K562 (cell line): ENCODE data around the gene TBX19.

Experiments used
- ARHGAP35 ChIP-seq: fragments of 450-650 bp; IDR thresholded peaks from 2 replicates; pipeline ENCODE4 v1.6.1; 2018; ENCODE audit not compliant: partially characterized antibody
- HIVEP1 ChIP-seq: fragments of 250-450 bp; sonication (Bioruptor Pico); IDR thresholded peaks from 2 replicates; pipeline ENCODE4 v1.4.0; 2020; ENCODE audit warnings: mild to moderate bottlenecking
- NEUROD1 ChIP-seq: fragments of 150-350 bp; IDR thresholded peaks from 2 replicates; pipeline ENCODE4 v1.6.1; 2014; ENCODE audit warnings: borderline replicate concordance, low read length, low read depth; ENCODE audit not compliant: partially characterized antibody
- RNF2 ChIP-seq: sonication (generic); IDR thresholded peaks from 2 replicates; pipeline ENCODE4 v1.6.1; 2016
- ZNF24 ChIP-seq: fragments of 450-650 bp; IDR thresholded peaks from 2 replicates; pipeline ENCODE4 v1.6.1; 2016

GRCh38 chr1:168243198-168243597, 37.5 kb upstream of the TBX19 start:
- TF ChIP-seq RNF2 = no peak
- TF ChIP-seq ZNF24 = no peak
- no peak for TF ChIP-seq ARHGAP35
- TF ChIP-seq NEUROD1 = no peak
- TF ChIP-seq HIVEP1 (CRISPR knock-in tag) = no peak
